Activated naive CD4-positive, alpha-beta T cell treated with anti-CD3 and anti-CD28 coated beads, Interleukin-2, amount 50 U/mL, for 72 hours (primary cell): Measurements from ENCODE around the gene C3orf49. TPM values are rescaled to one million over a fixed set of nuclear protein-coding genes. Genes with fewer than 3 reads are reported as not detected.

Experiments
- ATAC-seq, 2 donors: fragments of 150-1000 bp; cut with Tn5 transposase; 2 replicates each; pipeline ENCODE4 v1.10.0; 2021; ENCODE audit warnings: mild to moderate bottlenecking in 2 of 2, moderate library complexity in 2 of 2
- DNase-seq, 2 donors: peaks; one replicate each; pipeline ENCODE4 v3.0.0; 2021 to 2022; ENCODE audit warnings: low spot score in 2 of 2
- H3K27ac Mint-ChIP-seq, 2 donors: one replicate each; pipeline ENCODE4 v1.8.0; 2022; ENCODE audit warnings: mild to moderate bottlenecking in 2 of 2, mixed read lengths in 2 of 2
- H3K36me3 Mint-ChIP-seq, 2 donors: one replicate each; pipeline ENCODE4 v1.8.0; 2022; ENCODE audit warnings: mixed read lengths in 2 of 2
- H3K9me3 Mint-ChIP-seq, 2 donors: one replicate each; pipeline ENCODE4 v1.8.0; 2022; ENCODE audit warnings: mixed read lengths in 2 of 2
- total RNA-seq, 2 donors: library from RNA; stranded (reverse); gene quantifications; one replicate each; pipeline ENCODE4 v1.2.3, GENCODE V29; 2022

The C3orf49 gene
- total RNA-seq, 2 donors from 2014 or later, result not detected

DNA sequence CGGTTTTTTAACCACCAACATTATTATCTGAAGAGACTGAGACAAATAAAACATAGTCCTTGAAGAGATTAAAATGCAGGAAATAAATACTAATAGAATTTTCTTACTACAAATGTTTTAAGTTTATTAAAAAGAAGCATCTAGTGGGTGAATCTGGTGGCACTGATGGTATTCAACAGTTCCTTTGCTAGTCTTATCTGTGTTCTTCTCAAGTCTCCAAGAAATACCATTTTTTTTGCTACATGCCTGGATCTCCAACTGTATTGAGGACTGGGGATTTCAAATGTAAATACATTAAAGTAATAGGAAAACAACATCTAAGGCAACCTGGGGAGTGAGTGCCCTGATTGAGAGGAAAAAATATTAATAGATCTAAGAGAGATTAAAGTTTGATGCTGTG, 22.6 kb downstream of the C3orf49 start:
- H3K9me3 Mint-ChIP-seq, result no peaks in the 10 kb centered on the region

DNA sequence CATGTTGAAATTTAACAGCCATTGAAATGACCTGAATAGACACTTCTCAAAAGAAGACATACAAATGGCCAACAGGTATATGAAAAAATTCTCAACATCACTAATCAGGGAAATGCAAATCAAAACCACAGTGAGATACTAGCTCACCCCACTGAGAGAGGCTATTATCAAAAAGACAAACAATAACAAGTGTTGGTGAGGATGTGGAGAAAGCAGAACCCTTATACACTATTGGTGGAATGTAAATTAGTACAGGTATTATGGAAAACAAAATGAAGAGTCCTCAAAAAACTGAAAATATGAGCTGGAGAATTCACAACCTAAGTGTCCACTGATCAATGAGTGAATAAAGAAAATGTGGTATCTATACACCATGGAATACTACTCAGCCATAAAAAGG, 23.0 kb downstream of the C3orf49 start:
- no peaks in the 10 kb centered on the region for H3K9me3 Mint-ChIP-seq
- H3K27ac Mint-ChIP-seq, result peak overlapping the region in 1 of 2 donors; percentile 65
- DNase-seq (no peak), ATAC-seq (no peak)
- H3K36me3 Mint-ChIP-seq, result peaks cover 8 to 9% of the 10 kb centered on the region in 2 donors

More for the DNA sequence above, 22.6 kb downstream of the C3orf49 start:
- H3K27ac Mint-ChIP-seq, result peak overlapping the region in 1 of 2 donors; percentile 17
- DNase-seq (no peak), ATAC-seq (no peak)
- H3K36me3 Mint-ChIP-seq, result peaks cover 8 to 9% of the 10 kb centered on the region in 2 donors

DNA sequence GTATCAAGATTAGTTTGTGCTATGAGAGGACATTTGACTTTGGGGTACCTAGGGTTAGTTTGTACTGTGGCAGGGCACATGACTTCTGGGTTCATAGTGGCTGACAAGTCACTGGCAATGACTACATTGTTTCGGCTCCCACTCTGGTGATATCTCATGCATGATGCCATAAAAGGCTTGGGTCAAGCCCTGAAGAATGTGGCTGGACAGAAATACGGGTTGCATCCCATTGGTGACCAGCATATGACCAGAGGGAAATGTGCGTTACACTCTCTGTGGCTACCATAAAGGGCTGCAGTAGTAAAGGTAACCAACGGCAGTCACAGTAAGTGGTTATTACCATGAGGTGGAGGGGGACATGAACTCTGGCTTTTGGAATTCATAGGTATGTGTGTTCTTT, 26.1 kb downstream of the C3orf49 start:
- H3K27ac Mint-ChIP-seq, result peak overlapping the region in 1 of 2 donors; percentile 37
- ATAC-seq, result no peak
- peaks cover 0 to 9% of the 10 kb centered on the region in 2 donors for H3K36me3 Mint-ChIP-seq
- DNase-seq, result no peak
- no peaks in the 10 kb centered on the region for H3K9me3 Mint-ChIP-seq

DNA sequence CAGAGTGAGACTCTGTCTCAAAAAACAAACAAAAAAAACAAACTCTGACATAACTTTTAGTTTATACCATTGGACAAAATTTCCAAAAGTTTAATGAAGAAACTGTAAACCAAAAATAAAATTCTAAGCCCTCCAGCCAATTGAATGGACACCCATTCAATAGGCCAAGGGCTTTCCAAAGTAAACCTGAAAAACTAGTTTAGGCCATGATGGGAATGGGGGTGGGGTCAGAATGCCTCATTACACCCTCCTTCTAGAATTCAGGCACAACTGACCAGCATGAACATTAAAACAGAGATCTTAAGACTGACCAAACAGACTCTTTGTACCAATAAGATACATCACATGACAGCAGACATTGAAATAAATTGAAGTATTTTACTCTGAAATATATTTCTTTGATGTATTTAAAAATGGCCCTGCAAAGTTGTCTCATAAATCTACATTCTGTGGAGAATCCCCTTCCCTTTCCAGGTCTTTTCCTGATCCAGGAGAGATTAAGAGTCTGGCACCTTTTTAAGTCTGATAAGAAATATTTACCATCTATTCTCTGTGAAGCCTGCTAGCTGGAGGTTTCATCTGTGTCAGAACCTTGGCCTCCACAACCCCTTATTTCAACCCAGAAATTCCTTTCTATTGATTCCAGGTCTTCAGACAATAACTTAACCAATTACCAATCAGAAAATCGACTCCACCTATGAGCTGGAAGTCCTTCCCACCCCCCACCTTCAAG, 28.8 kb downstream of the C3orf49 start:
- ATAC-seq, result no peak
- DNase-seq, result no peak
- Mint-ChIP-seq H3K27ac (no peak overlapping the region), H3K36me3 (peaks cover 4 to 6% of the 10 kb centered on the region in 2 donors), H3K9me3 (no peaks in the 10 kb centered on the region)

DNA sequence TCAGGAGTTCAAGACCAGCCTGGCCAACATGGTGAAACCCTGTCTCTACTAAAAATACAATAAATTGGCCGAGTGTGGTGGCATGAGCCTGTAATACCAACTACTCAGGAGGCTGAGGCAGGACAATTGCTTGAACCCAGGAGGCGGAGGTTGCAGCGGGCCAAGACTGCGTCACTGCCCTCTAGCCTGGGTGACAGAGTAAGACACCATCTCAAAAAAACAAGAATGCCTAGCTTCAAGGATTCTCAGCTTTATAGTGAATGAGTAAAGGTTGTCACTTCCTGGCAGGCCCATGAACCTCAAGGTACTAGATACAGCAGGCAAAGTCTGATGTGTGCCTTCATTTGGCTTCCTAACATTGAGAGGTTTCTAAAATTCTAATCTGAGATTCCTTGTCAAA, 30.1 kb downstream of the C3orf49 start:
- Mint-ChIP-seq H3K36me3 (peaks cover 4 to 6% of the 10 kb centered on the region in 2 donors), H3K9me3 (no peaks in the 10 kb centered on the region)
- no peak for ATAC-seq

DNA sequence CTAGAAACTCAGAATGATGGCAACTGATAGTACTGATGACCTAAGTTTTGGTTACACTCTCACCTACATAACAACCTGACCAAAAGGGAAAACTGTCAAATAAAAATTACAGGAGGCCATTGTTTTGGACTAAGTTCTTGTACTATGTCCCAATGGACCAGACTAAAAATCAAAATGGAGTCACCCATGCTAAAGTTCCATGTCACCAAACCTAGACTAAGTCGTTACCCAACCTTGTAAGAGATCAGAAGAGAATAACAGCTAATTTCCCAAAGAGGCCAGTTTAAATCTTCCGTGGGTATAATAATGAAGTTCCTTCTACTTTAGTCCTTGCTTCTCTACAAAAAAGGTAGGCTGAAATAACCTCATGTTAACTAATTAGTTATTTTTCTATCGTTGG, 32.2 kb downstream of the C3orf49 start:
- Mint-ChIP-seq H3K36me3 (peaks cover 0 to 6% of the 10 kb centered on the region in 2 donors), H3K9me3 (no peaks in the 10 kb centered on the region), H3K27ac (no peak overlapping the region)
- DNase-seq, result no peak
- ATAC-seq, result no peak

More for the DNA sequence above, 30.1 kb downstream of the C3orf49 start:
- H3K27ac Mint-ChIP-seq, result no peak overlapping the region
- no peak for DNase-seq

DNA sequence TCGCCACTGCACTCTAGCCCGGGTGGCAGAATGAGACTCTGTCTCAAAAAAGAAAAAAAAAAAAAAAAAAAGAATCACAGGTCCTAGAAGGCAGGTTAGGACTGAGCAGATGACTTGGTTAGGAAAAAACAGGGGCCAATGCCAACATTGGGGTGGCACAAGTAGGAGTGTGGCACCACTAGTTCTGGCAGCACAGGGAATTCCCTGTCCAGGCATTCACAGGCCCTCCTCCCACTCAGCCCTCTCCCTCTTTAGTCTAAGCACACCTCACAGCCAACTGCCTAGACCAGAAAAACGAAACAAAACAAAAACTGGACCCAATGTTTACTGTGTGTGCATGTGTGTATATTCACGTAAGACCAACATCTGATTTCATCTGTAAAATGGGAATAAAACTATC, 34.0 kb downstream of the C3orf49 start:
- no peak for DNase-seq
- peaks cover 0 to 6% of the 10 kb centered on the region in 2 donors for H3K36me3 Mint-ChIP-seq
- no peak for ATAC-seq
- no peak overlapping the region for H3K27ac Mint-ChIP-seq
- no peaks in the 10 kb centered on the region for H3K9me3 Mint-ChIP-seq

DNA sequence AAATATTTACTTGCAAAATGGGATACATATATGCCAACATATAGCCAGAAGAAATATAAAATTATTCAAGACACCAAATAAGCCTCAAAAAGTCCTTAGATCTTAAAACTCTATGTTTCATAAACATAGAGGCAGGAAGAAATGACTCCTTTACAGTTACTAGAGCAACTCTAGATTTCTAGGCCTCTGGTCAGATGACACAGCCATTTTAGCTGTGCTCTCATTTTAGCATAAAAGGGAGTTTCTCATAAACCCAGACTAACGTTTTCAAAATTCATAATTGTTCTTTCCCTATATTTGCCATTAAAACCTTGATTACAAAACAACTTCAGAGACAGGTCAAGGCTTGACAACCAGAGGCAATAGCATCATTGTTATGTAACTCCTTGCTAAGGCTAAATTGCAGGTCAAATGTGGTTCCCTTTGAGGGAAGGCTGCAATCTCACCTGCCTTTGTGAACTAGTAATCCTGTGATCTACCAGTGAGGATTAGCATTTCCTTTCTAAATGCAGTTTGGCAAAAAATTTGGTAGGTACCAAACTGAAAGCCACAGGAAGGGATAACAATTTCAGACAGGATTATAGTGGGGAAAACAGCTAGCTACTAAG, 36.3 kb downstream of the C3orf49 start:
- no peak overlapping the region for H3K27ac Mint-ChIP-seq
- DNase-seq, result no peak
- ATAC-seq, result no peak
- H3K9me3 Mint-ChIP-seq, result no peaks in the 10 kb centered on the region
- H3K36me3 Mint-ChIP-seq, result peaks cover 0 to 10% of the 10 kb centered on the region in 2 donors

DNA sequence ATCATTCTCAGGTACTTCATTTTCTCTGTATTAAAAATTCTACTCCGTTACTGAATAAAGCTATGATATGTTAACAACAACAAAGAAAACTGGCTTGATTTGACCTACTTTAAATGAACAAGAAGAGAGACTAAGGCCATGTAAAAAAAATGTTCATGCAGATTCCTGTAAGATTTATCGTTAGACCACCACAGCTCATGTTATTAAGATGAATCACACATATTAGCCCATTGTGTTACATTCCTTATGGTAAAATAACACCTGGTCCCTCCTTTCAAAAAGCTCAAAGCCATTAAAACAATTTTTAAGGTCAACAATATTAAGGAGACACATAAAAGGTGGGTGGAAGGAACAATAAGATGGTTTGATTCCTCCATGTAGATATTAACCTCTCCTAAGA, 38.2 kb downstream of the C3orf49 start:
- DNase-seq (no peak), ATAC-seq (no peak)
- Mint-ChIP-seq H3K36me3 (peaks cover 0 to 6% of the 10 kb centered on the region in 2 donors), H3K9me3 (no peaks in the 10 kb centered on the region), H3K27ac (no peak overlapping the region)

DNA sequence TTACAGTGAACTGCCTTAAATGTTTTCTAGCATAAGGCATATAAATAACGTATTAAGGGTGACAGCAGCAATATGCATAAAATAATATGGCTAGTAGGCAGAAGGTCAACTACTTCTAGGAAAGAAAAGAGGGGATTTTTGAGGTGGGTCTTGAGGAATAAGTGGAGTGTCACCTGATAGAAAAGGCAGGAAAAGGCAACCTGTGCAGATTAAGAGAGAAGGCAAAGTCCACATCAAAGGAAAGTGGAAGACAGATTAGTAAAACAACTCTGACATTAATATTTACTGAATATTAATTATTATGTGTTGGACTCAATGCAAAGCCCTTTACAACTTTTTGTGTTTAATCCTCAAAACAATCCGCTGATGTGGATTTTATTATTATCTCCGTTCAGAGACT, 41.7 kb downstream of the C3orf49 start:
- DNase-seq (no peak), ATAC-seq (no peak)
- peaks cover 19 to 28% of the 10 kb centered on the region in 2 donors for H3K36me3 Mint-ChIP-seq
- H3K27ac Mint-ChIP-seq, result peak overlapping the region in 1 of 2 donors; percentile 53
- H3K9me3 Mint-ChIP-seq, result no peaks in the 10 kb centered on the region

DNA sequence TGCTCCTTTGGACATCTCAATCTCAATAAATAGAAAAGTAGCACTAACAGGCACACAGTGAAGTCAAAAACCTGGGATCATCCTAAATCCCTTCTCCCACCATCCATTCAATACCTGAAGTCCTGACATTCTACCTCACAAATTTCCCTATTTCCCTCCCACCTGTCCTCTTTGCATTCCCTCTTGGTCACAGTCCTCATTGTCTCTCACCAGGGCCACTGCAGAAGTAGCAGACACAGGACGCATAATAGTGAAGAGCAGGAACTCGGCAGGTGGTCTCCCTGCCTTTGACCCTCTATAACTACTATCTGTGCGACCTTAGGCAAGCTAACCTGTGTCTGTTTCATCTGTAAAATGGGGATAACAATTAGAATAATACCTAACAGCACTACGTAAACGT, 42.2 kb downstream of the C3orf49 start:
- no peaks in the 10 kb centered on the region for H3K9me3 Mint-ChIP-seq
- DNase-seq (no peak), ATAC-seq (no peak)
- H3K27ac Mint-ChIP-seq, result no peak overlapping the region
- H3K36me3 Mint-ChIP-seq, result peaks cover 19 to 32% of the 10 kb centered on the region in 2 donors

DNA sequence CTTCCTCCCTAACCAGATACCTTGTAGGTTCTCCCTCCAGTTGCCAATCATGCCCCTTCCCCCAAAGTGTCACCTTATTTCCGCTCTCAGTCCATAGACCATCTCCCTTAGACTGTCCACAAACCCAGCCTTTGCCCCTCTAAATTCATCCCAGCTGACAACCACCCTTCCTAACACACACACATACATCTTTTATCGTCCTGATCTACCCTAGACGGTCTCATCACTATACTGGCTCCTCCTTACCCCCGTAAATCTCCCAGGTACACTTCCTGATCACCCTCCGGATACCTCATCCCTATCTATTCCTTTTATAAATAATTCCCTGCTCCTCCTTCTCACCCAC, 43.7 kb downstream of the C3orf49 start:
- ATAC-seq, result peak in 1 of 2 donors; percentile 12
- H3K27ac Mint-ChIP-seq, result peak overlapping the region; percentile 95 to 97
- no peak for DNase-seq
- H3K9me3 Mint-ChIP-seq, result no peaks in the 10 kb centered on the region
- H3K36me3 Mint-ChIP-seq, result peaks cover 19 to 42% of the 10 kb centered on the region in 2 donors

DNA sequence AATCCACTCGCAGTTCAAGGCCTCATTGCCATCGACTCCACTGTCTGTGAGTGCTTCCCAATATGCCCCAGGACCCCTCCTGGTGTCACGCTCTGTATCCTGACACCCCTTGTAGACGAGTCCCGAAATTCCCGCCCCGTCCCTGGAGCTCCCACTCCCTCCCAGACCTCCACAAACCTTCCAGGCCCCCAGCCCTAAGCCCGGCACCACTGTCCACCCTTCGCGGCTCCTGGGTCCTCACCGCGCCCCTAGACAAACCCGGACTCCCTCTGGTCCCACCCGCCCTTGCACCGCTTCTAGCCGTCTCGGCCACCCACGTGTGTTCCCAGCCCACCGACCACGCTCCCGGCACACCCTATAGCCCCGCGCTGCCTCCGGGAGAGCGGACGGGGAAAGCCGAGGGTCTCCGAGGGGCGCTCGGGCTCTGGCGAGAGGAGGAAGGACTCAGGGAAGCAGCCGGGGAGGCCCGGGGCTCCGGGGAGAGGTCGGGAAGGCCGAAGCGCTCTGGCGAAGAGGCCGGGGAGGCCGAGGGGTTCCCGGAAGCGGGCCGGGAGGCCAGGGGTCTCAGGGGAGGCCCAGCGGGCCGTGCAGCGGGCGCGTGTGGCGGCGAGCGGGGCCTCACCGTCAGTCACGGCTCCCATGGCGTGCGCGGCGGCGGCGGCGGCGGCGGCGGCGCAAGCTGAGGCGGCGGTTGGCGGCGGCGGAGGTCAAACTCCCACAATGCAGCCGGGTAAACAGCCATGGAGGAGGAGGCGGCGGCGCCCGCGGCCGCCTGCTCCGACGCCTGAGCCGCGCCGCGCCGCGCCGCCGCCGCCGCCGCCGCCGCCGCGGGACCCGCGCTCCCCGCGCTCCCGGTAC, 44.3 kb downstream of the C3orf49 start, which contains the start of the genes ATXN7 and THOC7:
TSS of gene ATXN7 (plus strand) at position 718 of the 858 bp plus-strand sequence. CDS start 48,732 bp downstream, outside the sequence.
TSS of gene THOC7 (minus strand) at position 656 of the 858 bp plus-strand sequence. CDS start at position 641, 15 bp downstream.
- DNase-seq (peak; percentile 65 to 67), ATAC-seq (peak; percentile 75 to 89)
- H3K36me3 Mint-ChIP-seq, result peaks cover 19 to 42% of the 10 kb centered on the region in 2 donors
- peak within 1 kb of the TSS; percentile 95 to 97 for H3K27ac Mint-ChIP-seq
- H3K9me3 Mint-ChIP-seq, result no peaks in the 10 kb centered on the region

DNA sequence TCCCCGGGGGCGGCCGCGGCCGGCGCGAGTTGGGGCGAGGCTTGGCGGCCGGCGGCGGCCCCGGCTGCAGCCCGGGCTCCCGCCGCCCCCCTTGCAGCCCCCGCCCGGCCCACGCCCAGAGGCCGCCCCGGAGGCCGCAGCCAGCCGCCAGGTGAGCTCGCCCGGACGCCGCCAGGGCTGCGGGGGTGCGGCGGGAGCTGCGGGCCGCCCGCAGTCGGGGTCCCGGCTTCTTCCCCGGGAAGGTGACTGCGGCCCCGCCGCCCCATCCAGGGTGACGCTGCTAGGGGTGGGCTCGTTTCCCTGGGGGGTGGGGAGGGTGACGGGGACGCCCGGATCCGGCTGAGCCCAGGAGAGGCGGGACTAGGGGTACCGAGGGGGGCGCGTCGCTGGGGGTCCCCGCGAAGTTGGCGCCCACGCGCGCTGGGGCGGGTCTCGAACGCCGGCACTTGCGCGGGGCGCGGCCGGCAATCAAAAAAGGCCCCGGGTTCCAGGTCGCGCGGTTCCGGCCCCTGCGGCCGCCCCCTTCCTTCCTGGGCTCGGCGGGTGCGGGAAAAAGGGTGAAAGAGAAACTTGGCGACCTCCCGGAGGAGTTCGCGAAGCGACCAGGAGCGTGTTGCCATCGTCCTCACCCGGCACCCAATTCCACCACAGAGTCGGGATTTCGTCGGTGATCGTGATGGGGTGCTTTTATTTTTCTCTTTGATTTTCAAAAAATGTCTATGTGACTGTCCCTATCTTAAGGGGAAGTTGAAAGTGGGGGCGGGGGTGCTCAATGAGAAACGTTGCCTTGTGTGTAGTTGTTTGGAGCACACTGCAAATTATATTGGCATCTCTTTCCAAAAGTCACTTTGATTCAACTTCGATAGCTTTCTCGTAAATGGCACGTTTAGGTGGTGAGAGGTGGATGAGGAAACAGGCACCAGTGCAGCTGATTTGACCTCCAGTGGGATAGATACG, 45.2 kb downstream of the C3orf49 start:
- ATAC-seq, result peak; percentile 51 to 54
- Mint-ChIP-seq H3K27ac (peak overlapping the region; percentile 89 to 95), H3K36me3 (peaks cover 19 to 42% of the 10 kb centered on the region in 2 donors), H3K9me3 (no peaks in the 10 kb centered on the region)
- DNase-seq, result peak; percentile 33 to 56

DNA sequence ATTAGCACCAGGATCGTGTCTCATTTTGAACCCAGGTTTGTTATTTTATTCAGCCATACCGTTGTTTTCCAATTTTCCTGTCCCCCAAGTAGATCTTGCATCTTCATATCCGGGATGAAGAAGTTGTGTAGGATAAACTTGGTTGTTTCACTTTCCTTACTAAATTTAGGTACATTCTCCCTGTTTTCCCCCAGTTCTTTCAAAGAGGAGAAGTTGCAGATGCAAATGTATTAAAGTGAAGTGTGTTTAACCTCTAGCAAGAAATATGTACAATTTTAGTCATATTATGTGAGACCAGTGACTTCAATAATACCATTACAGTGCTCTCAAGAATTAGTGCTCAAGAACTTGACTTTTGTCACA, 45.8 kb downstream of the C3orf49 start:
- Mint-ChIP-seq H3K9me3 (no peaks in the 10 kb centered on the region), H3K36me3 (peaks cover 19 to 42% of the 10 kb centered on the region in 2 donors), H3K27ac (peak overlapping the region; percentile 89 to 95)
- no peak for DNase-seq
- no peak for ATAC-seq

DNA sequence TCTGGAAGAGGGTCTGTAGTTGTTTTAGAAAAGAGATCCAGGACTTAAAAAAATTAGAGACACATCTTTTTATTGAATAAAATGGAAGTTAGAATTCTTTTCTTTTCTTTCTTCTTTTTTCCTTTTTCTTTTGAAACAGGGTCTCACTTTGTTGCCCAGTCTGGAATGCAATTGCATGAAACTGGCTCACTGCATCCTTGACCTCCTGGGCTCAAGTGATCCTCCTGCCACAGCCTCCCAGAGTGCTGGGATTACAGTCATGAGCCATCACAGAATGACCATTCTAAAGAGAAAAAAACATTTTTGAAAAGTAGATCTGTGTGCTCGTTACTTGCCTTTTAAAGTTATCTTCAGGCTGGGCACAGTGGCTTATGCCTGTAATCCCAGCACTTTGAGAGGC, 48.1 kb downstream of the C3orf49 start:
- Mint-ChIP-seq H3K9me3 (no peaks in the 10 kb centered on the region), H3K36me3 (peaks cover 19 to 37% of the 10 kb centered on the region in 2 donors), H3K27ac (no peak overlapping the region)
- DNase-seq (no peak), ATAC-seq (no peak)
